ENCODE results near the gene ANP32A. TPM values are rescaled to one million over a fixed set of nuclear protein-coding genes. Genes with fewer than 3 reads are reported as not detected.
"Not testable (repeated sequence)": the region's sequence is repeated elsewhere in the genome, so short reads cannot be mapped to it uniquely, and the experiment has no call there.

Gene ANP32A
- 10 to 100 TPM; 52.6 to 70.8 TPM for total RNA-seq

DNA sequence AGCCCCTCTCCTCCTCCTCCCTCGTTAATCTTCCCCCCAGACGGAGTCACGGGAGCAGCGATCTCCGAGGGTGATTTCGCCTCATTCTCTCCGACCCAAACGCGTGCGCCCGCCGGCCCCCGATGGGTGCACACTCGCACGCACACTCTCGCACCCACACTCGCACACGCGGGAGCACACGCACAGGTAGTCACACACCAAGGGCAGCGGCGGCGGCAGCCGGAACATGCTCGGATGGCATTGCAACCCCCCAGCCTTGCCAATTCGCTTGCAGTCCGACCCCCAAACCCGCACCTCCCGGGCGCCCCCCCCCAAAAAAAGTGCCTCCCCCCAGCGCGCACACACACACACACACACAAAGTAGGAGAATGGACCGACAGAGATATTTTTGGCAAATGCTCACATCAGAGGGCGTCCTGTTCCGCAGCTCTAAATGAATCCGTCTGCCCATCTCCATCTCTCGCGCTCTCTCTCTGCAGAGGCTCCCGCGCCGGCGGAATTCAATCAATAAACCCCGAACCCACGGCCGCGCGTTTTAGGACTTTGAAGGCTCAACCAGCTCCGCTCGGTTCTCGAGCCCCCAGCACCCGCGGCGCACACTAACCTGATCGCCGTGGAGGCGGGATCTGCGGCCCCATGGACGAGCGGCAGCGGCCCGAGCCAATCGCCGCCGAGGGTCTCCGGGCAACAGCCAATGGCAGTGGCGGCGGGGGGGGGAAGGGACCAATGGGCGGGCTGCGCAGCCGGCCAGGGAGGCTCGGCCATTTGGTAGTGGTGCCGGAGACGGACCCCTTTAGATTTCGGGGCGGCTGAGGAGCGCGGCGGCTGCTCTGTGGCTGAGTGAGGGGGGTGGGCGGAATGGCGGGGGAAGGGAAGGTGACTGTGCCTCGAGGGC lies at the start of gene ANP32A:
TSS of gene ANP32A (minus strand) at position 601 of the 895 bp plus-strand sequence. CDS start at position 457, 144 bp downstream.
- H3K9me3 ChIP-seq, result no peaks in the 10 kb centered on the region

DNA sequence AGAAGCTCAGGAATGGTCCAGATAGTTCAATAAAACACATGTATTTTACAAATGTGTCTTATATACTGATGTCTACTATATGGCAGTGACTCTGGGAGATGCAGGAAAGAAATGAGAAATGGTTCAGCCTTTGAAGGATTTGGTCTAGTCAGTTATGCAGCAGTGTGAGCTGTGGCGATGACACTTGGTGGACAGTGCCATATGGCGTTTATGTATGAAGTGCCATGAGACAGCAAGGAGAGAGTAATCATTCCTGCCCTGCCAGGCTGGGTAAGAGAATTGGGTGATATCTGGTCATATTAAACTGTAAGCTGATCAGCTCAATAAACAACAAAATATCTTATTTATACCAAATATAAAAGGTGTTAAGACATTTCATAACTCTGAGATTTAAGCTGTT lies 47.6 kb upstream of the ANP32A start:
- Histone ChIP-seq H3K27me3 (replicated peaks; ENCODE audit: insufficient read depth) (no peaks in the 10 kb centered on the region), H3K27ac (no peak overlapping the region), H3K4me1 (replicated peaks) (no peaks in the 10 kb centered on the region), H3K9me3 (no peaks in the 10 kb centered on the region), H3K36me3 (no peaks in the 10 kb centered on the region), H3K4me3 (no peak overlapping the region)
- intact Hi-C loops (cut with DNase I), result no loop called here
- WGBS, result 78% methylated on average over 2 of the region's 2 CpGs
- TF ChIP-seq, protein P1, sequence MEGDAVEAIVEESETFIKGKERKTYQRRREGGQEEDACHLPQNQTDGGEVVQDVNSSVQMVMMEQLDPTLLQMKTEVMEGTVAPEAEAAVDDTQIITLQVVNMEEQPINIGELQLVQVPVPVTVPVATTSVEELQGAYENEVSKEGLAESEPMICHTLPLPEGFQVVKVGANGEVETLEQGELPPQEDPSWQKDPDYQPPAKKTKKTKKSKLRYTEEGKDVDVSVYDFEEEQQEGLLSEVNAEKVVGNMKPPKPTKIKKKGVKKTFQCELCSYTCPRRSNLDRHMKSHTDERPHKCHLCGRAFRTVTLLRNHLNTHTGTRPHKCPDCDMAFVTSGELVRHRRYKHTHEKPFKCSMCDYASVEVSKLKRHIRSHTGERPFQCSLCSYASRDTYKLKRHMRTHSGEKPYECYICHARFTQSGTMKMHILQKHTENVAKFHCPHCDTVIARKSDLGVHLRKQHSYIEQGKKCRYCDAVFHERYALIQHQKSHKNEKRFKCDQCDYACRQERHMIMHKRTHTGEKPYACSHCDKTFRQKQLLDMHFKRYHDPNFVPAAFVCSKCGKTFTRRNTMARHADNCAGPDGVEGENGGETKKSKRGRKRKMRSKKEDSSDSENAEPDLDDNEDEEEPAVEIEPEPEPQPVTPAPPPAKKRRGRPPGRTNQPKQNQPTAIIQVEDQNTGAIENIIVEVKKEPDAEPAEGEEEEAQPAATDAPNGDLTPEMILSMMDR (IDR thresholded peaks at IDR 0.05), result no peak
- TF ChIP-seq POLR2AphosphoS5 (IDR thresholded peaks at IDR 0.05), result no peak
- TF ChIP-seq POLR2A (IDR thresholded peaks at IDR 0.05), result no peak
- DNase-seq (ENCODE audit: low spot score), result no peak

More for the DNA sequence above, at the start of gene ANP32A:
- Histone ChIP-seq H3K4me3 (peak within 1 kb of the TSS; percentile 88 to 96), H3K36me3 (no peaks in the 10 kb centered on the region), H3K27me3 (replicated peaks; ENCODE audit: insufficient read depth) (no peaks in the 10 kb centered on the region), H3K4me1 (replicated peaks) (peaks cover 12% of the 10 kb centered on the region), H3K27ac (peak within 1 kb of the TSS; percentile 99 to 100)
- DNase-seq (ENCODE audit: low spot score), result peak; percentile 97
- under 1% methylated on average over 71 of the region's 81 CpGs for WGBS
- intact Hi-C loops (cut with DNase I), result no loop called here
- peak; percentile 87 for TF ChIP-seq POLR2A (IDR thresholded peaks at IDR 0.05)
- TF ChIP-seq POLR2AphosphoS5 (IDR thresholded peaks at IDR 0.05), result peak; percentile 93
- TF ChIP-seq, protein P1 (IDR thresholded peaks at IDR 0.05), result no peak

DNA sequence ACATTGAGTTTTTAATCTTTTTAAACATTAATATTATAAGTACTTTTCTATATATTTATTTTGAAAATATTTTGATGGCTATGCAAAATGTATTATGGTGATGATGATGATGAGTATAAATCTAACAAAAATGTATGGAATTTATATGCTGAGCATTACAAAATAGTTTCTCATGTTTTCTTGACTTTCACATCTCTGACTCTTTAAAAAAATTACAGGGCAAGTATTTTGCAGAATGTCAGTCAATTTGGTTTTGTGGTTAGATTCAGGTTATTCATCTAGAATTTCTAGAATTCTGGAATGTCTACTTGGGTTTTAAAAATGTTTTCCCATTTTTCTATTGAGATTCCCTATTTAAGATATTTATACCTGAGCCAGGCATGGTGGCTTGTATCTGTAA lies 41.7 kb upstream of the ANP32A start:
- no peak for TF ChIP-seq POLR2A (IDR thresholded peaks at IDR 0.05)
- no peak for TF ChIP-seq POLR2AphosphoS5 (IDR thresholded peaks at IDR 0.05)
- TF ChIP-seq, protein P1 (IDR thresholded peaks at IDR 0.05), result no peak
- Histone ChIP-seq H3K4me3 (no peak overlapping the region), H3K27me3 (replicated peaks; ENCODE audit: insufficient read depth) (no peaks in the 10 kb centered on the region), H3K27ac (no peak overlapping the region), H3K4me1 (replicated peaks) (no peaks in the 10 kb centered on the region), H3K36me3 (no peaks in the 10 kb centered on the region), H3K9me3 (no peaks in the 10 kb centered on the region)
- DNase-seq (ENCODE audit: low spot score), result no peak
- intact Hi-C loops (cut with DNase I), result no loop called here

DNA sequence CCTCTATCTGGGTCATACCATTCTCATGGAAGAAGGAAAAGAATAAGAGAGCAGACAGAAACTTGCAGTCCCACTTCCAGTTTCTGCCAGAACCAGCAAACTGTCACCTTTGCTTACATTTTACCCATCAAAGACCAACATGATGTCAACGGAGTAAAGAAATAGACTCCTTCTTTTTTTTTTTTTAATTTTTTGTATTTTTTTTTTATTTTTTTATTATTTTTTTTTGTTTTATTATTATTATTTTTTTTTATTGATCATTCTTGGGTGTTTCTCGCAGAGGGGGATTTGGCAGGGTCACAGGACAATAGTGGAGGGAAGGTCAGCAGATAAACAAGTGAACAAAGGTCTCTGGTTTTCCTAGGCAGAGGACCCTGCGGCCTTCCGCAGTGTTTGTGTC lies 38.0 kb upstream of the ANP32A start:
- H3K4me3 ChIP-seq; DNase-seq (ENCODE audit: low spot score); H3K4me1 ChIP-seq (replicated peaks); H3K9me3 ChIP-seq; H3K36me3 ChIP-seq; H3K27me3 ChIP-seq (replicated peaks; ENCODE audit: insufficient read depth); H3K27ac ChIP-seq; intact Hi-C loops (cut with DNase I): not testable (repeated sequence)
- WGBS, result 94% methylated on average over 2 of the region's 4 CpGs

DNA sequence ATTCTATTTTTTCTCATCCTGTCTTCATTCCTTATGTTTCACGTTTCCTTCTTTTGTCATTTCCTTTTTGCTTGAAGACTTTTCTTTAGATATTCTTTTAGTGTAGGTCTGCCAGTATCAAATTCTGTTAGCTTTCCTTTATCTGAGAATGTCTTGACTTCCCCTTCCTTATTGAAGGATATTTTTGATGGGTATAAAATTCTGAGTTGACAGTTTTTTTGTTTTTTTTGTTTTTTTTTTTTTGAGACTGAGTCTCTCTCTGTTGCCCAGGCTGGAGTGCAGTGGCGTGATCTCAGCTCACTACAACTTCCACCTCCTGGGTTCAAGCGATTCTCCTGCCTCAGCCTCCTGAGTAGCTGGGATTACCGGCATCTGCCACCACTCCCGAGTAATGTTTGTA lies 36.7 kb upstream of the ANP32A start:
- H3K27me3 ChIP-seq (replicated peaks; ENCODE audit: insufficient read depth); H3K27ac ChIP-seq; H3K4me1 ChIP-seq (replicated peaks); H3K9me3 ChIP-seq; H3K4me3 ChIP-seq; intact Hi-C loops (cut with DNase I); DNase-seq (ENCODE audit: low spot score); H3K36me3 ChIP-seq: not testable (repeated sequence)
- WGBS, result 94% methylated on average over 5 of the region's 5 CpGs

DNA sequence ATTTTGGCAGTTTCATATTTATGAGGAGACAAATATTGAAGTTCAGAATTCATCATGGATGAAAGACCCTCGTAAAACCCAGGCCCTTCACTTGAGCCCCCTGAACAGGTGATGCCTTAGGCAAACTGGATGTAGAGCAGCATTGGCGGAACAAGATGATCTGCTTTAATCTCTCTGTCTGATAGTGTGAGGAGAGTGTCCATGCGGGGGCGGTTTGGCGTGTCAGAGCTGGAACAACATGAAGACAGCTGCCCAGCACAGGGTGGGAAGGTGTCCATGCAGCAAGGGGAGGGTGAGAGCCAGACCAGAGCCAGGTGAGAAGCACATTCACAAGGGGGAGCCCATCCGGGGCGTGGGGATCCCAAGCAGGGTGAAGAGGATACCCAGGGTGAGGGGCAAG lies 31.8 kb upstream of the ANP32A start:
- no peaks in the 10 kb centered on the region for H3K36me3 ChIP-seq
- no peak for DNase-seq (ENCODE audit: low spot score)
- no peak overlapping the region for H3K27ac ChIP-seq
- H3K4me3 ChIP-seq, result no peak overlapping the region
- TF ChIP-seq POLR2A (IDR thresholded peaks at IDR 0.05) (no peak), POLR2AphosphoS5 (IDR thresholded peaks at IDR 0.05) (no peak)
- TF ChIP-seq, protein P1 (IDR thresholded peaks at IDR 0.05), result no peak
- no peaks in the 10 kb centered on the region for H3K9me3 ChIP-seq
- intact Hi-C loops (cut with DNase I), result no loop called here
- no peaks in the 10 kb centered on the region for H3K27me3 ChIP-seq (replicated peaks; ENCODE audit: insufficient read depth)
- 64% methylated on average over 7 of the region's 7 CpGs for WGBS
- H3K4me1 ChIP-seq (replicated peaks), result no peaks in the 10 kb centered on the region
